GM19099 (cell line): ENCODE measurements around the gene RAI1.

Experiments
- POLR2A ChIP-seq: IDR thresholded peaks from 3 replicates; pipeline ENCODE4 v1.6.1; 2011; ENCODE audit warnings: low read depth; ENCODE audit not compliant: insufficient read length; ENCODE audit errors: extremely low read depth

RAI1 gene

DNA sequence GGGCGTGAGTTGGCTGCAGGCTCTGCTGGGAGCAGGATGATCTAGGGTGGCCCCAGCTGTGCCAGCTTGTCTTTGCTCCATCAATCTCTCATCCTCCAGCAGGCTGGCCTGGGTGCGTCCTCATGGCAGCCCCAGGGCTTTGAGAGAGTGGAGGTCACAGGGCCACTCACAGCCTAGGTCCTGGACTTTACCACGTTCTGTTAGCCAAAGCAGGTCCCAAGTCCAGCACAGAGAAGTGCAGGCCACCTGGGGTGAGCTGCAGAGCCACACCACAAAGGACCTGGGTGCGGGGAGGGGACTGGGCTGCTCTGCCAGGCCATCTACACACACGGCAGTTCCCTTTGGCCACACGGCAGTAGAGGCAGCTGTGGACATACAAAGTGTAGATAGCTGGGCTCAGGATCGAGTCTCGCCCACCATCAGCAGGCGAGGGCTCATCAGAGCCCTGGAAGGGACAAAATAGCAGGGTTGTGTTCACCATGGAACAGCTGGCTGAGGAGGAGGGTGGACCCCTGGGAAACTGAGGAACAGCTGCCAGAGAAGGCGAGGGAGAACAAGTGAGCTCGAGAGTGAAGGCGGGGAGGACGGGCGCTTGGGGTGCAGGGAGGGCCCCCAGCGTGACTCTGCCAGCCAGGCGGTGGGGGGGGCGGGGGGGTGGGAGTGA is 125.5 kb downstream of the RAI1 start:
- TF ChIP-seq POLR2A: no peak

DNA sequence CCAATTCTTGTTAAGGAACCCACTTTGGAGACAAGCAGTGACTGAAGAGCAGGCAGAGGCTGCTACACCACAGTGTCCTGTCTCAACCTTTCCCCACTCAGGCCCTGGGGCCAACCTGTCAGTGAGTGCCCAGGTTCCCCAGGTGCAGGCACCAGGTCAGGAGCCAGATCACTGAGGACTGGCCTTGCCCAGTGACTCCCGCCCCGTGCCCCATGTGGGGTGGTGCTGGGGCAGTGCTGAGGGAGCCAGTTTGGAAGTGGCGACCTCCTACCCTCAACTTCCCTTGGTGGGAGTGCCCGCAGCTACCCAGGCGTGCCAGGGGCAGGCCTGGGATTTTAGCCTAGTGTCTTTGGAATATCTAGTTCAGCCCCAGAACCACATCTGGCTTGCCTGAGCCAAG is 126.2 kb downstream of the RAI1 start:
- no peak for TF ChIP-seq POLR2A

DNA sequence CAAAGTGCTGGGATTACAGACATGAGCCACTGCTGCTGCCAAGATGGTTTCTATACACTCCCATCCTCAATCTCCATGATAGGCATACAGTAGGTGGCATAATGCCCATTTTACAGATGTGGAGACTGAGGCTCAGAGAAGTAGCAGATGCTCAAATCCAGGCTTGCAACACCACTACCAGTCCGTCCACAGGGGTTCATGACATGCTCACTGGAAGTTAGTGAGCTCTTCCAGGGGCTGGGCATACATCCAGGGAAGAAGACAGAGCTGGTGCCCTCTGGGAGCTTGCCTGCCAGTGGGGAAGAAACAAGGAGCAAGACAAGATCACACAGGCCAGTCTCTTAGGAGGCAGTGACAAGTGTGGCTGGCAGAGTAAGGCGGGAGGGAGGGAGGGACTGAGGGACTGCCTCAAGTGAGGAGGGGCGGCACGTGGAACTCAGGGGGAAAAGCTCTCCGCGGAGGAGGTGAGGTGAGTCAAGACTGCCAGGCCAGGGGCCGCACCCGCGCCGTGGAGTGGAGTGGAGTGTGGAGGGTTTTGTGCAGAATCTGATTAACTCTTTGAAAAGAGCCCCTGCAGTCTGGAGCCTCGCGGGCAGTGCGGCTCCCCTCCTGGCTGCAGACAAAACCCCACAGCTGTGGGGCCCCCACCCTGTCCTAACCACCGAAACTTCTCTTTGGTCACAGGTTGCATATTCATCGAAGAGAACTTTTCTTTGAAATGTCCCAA is 127.6 kb downstream of the RAI1 start:
- no peak for TF ChIP-seq POLR2A

DNA sequence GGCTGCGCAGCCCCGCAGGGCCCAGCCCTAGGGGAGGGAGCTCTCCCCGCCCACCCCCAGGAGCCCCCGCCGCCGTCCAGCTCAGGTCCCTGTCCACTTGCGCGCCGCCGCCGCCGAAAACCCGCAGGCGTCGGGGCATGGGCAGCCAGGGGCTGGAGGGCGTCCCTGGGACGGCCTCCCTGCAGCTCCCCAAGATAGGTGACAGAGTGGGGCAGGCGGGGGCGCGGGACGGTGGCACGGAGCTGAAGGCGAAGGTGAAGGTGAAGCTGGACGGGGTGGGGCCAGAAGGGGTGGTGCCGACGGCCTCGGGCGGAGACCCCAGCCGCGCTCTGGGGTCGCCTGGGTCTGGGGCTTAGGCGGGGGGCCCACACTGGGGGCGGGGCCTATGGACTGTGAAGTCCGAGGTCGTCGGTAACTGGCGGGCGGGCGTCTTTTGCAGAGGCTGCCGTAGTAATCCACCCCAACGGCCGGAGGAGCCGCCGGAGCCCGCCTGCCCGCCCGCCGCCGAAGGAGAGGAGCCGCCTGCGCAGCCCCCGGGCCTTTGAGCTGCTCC is 128.3 kb downstream of the RAI1 start:
- TF ChIP-seq POLR2A: no peak

DNA sequence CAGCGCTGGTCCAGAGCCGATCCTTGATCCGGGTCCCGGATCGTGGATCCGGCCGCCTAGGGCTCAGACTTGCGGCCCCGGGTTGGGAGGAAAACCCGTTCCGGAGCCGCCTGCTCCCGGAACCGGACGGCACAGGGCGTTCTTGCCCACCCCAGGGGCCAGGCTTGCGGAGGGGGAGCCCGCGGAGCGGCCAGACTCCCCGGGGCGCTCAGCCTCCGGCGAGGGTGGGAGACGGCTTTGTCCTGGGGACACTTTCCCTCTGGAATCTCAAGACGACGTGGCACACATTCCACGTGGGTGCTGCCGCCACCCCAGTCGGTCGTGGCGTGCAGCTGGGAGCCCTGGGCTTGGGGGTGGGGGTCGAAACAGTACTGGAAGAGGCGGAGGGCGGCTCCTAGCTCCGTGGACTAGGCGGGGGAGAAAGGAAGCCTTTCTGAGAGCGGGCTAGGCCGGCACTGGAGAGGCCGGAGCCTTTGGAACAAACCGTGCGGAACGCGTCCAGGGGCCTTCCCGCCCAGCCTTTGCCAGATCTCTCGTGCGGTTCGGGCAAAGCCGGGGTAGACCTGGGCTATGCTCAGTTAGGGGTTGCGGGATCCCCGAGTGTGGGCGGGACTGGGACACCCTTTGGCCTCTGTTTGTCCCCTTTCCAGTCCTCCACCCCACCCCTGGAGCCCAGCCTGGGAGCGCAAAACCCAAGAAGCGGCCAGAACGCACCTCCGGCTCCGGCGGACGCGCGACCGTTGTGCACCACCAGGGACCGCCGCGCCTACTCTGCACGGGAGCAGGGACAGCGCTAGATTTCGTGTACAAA is 129.0 kb downstream of the RAI1 start:
- TF ChIP-seq POLR2A: peak; percentile 6

DNA sequence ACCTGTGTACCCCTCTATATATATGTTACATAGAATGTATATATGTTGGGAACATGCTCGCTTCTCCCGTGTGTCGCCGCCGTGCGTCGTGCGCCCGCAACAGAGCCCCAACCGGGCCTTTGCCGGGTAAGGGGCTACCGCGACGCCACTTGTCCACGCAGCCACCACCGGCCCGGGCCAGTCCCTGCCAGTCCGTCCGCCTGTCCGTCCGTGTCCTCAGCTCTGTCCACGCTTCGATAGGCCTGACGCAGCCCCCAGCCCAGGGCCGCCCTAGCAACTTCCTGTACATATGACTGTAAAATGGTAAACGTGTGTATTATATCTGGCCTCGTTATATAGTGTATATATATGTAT is 129.6 kb downstream of the RAI1 start:
- no peak for TF ChIP-seq POLR2A

DNA sequence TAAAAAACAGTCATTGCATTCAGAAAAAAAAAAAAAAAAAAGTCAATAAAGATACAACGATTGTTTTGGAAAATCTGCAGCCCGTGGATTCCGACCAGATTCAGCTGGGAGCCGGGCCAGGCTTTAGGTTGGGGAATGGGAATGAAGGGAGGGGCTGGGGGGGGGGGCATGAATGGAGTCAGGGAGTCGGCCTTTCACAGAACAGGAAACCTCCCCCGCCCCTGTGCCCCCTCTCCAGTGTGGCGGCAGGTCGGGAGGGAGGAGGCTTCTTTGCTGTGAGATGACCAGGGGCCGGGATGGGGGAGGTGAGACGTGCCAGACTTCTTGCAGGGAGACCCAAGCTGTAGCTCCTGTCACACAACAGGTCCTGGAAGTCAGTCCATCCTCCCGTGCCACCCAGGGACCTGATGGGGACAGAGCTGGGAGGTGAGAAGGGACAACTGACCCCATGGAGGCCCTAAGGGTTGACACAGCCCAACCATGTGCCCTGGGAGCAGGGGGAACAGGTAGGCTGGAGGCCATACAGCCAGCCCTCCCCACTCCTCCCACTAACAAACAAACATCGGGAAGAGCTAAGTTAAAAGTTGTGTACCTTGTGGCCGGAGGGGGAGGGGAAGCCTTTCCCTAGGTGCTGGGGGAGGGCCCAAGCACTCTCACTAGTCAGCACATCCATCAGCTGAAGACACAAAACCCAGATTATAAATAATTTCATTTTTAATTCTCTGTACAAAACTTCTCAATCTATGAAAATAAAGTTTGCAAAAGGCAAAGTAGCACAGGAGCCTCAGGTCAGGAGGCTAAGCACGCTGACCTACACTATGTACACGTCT is 130.3 kb downstream of the RAI1 start:
- no peak for TF ChIP-seq POLR2A

DNA sequence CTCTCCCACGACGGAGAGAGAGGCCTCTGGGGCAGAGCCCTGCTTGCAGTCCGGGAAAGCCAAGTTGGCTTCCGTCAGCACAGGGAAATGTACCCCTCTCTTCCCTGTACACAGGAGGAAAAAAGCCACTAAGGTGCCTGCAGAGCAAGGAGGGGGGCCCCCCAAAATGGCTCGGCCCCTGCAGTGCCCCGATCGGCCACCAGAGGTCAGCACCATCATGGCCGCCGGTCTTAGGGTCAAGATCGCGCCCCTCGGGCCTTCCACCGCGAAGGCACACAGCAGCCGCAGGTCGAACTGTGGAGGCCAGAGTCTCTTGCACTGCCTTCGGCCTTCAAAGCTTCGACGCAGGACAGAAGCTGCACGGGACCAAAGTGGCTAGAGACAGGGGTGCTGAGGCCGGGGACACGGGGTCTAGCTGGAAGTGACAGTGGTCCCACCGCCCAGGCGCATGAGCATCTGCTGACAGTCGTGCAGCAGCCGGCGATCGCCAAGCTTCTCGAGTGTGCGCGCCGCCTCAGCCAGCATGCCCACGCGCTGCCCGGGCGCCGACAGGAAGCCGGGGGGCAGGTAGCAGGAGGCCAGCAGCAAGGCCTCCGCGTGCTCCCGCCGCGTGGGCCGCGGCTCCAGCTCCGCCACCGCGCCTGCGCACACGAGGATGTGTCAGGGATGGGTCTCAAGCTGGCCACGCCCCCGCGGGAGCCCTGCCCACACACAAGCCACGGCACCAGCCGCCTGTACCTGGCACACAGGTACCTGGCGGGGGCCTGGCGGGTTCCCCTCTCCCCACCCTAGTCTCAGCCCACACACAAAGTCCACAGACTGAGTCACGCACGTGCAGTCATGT is 131.2 kb downstream of the RAI1 start:
- TF ChIP-seq POLR2A: no peak

DNA sequence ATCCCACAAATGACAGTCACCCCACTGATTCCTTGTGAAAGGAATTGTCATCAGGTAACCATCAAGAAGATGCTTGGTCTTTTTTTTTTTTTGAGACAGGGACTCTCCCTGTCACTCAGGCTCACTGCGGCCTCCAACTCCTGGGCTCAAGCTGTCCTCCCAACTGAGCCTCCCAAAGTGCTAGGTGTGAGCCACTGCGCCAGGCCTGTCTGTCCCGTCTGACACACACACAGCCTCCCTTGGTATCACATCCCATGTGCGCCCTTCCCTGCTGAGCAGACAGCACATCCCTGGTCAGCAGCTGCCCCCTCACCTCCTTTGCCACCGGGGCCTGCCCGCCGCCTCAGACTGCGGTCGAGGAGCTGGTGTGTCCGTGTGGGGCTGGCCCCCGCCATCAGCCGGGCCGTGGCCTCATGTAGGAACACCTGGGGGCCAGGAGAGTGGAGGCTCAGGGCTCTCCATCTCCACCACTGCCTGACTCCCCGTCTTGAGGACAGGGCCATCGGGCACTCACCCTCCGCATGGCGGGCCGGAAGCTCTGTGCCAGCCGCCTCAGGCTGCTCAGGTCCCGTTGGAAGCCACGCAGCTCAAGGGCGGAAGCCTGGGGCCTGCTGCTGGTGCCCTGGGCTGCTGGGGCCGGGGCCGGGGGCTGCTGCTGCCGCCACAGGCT is 131.9 kb downstream of the RAI1 start:
- no peak for TF ChIP-seq POLR2A

DNA sequence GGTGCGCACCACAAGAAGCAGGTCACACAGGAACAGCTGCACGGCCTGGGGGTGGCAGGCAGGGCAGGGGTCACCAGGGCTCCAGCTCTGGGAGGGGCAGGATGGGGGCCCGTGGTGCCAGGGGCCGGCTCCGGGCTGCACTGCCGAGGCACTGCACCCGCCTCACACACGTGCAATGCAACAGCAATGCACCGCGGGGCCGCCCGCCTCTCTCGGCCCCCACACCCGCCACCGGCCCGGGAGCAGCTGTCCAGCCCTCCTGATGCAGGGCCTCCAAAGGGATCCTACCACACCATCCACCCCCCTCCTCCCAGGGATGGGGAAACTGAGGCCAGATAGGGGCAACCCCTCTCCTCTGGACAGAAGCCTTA is 132.5 kb downstream of the RAI1 start:
- TF ChIP-seq POLR2A: no peak

DNA sequence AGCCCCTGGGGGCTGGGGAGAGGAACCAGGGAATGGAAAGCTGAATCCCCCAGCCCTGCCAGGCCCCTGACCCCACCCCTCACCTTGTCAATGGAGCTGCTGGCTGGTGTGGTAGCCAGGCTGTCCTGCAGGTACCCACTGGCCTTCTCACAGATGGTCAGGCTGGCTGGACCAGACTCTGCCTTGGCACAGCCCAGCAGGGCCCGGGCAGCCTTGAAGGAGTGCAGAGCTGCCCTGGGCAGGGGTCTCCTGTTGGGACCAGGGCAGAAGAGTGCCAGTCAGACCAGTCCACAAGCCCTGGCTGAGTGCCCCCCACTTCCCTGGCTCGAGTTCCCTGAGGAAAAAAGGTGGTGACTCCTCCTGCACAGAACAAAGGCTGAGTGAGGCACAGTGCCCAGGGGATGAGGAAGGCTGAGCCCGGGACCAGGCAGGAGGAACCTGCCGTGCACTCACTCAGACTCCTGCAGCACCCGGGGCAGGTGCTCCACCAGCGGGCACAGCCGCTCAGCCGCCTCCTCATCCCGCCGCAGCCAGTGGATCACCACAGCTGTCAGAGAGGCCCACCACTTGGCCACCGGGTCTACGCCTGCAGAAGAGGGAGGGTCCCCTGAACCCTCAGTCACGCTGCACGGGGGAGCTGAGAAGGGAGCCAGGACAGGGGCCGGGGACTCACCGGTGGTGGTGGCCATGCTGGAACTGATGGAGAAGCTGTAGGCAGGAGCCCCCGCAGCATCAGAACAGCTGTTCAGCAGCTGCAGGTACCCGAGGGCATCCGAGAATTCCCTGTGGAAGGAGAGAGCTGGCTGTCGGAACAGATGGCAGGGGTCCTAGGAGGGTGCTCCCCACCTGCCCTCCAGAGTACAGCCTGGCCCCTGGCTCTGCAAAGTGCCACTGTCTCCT is 133.2 kb downstream of the RAI1 start:
- TF ChIP-seq POLR2A: no peak

DNA sequence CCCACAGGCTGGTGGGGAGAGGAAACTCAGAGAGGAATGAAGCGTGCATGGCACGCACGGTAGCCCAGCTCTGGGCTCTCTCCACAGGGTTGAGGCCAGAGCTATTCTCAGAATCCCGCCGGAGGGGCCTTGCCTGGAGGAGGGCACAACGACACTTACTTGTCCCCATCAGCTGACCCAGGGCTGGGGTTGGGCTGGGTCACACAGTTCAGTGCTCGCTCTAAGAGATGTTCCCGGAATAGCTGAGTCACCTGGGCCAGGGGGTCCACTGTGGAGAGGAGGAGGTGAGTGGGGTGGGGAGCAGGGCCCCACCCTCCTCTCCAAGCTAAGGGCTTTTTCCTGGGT is 133.8 kb downstream of the RAI1 start:
- TF ChIP-seq POLR2A: no peak
